Calu3 (cell line): ENCODE measurements around the gene PPP1R15B. TPM values are rescaled to one million over a fixed set of nuclear protein-coding genes. Genes with fewer than 3 reads are reported as not detected.
A peak's percentile ranks its signal among the peaks of the same experiment; 100 is the strongest.

Experiments
- BruUV-seq: library from RNA; stranded (reverse); fragments of 400-500 nt; replicated peaks from 2 replicates; lab custom pipeline; 2021; lab: Mats Ljungman, UMichigan
- CTCF ChIA-PET: fragments of 300-600 bp; sonication (Branson Sonifier 250); formaldehyde crosslinking; loops from one replicate; lab custom pipeline; 2022; ENCODE audit warnings: antibody characterized with exemption; lab: Charles Lee
- DNase-seq: peaks from one replicate; pipeline ENCODE4 v3.0.0; 2022
- H3K27ac Mint-ChIP-seq: one replicate; pipeline ENCODE4 v1.8.0; 2022; ENCODE audit warnings: mixed read lengths; ENCODE audit not compliant: unreplicated experiment
- H3K27me3 Mint-ChIP-seq: one replicate; pipeline ENCODE4 v1.8.0; 2022; ENCODE audit warnings: mixed read lengths; ENCODE audit not compliant: unreplicated experiment
- H3K36me3 Mint-ChIP-seq: one replicate; pipeline ENCODE4 v1.8.0; 2022; ENCODE audit warnings: mild to moderate bottlenecking, moderate library complexity, mixed read lengths; ENCODE audit not compliant: insufficient read depth, unreplicated experiment
- H3K4me1 Mint-ChIP-seq: one replicate; pipeline ENCODE4 v1.8.0; 2022; ENCODE audit warnings: mild to moderate bottlenecking, low read depth, mixed read lengths; ENCODE audit not compliant: unreplicated experiment
- H3K4me3 Mint-ChIP-seq: one replicate; pipeline ENCODE4 v1.8.0; 2022; ENCODE audit warnings: mild to moderate bottlenecking, low read depth, moderate library complexity, mixed read lengths; ENCODE audit not compliant: unreplicated experiment
- H3K9me3 Mint-ChIP-seq: one replicate; pipeline ENCODE4 v1.8.0; 2022; ENCODE audit warnings: low read depth, mixed read lengths; ENCODE audit not compliant: unreplicated experiment
- intact Hi-C: fragments of 100-400 bp; cut with micrococcal nuclease; formaldehyde crosslinking; loops from one replicate; pipeline ENCODE4 v1.10.0; 2022; ENCODE audit not compliant: unreplicated experiment
- total RNA-seq: library from RNA; stranded (reverse); gene quantifications from 2 replicates; pipeline ENCODE4 v1.2.3, GENCODE V29; 2022
- TF ChIP-seq, protein P1 (sequence below): fragments of 200-600 bp; IDR thresholded peaks from one replicate; pipeline ENCODE4 v1.8.0; 2022; ENCODE audit warnings: antibody characterized with exemption; ENCODE audit not compliant: unreplicated experiment

The PPP1R15B gene
- total RNA-seq, 1 experiment from 2014 or later: 68.8 TPM

DNA sequence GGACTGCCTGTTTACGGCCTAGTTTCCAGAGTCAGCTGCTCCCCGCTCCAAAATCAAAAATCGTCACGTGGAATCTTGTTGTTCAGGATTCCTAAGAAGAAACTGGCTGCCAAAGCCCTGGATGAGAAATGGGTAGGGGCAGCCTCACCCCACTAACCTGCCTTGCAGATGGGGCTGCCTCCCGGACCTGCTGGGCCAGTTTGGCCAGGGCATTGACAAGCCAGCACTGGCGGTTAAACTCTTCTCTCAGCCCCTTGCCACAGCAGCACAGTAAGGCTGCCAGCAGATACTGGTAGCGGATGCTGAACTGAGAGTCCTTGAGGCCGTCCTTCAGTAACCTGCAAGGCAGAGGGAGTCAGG is 31.6 kb upstream of the PPP1R15B start:
- CTCF ChIA-PET: interaction anchor here (1.1 to 9.2 kb wide), 7 partner anchors 12 to 64 kb away, joined by 3 to 132 read pairs (median 7); partner anchors contain the start of gene PIK3C2B
- Mint-ChIP-seq H3K36me3 (peaks cover 31% of the 10 kb centered on the region), H3K9me3 (no peaks in the 10 kb centered on the region), H3K4me3 (no peak overlapping the region), H3K4me1 (peaks cover 63% of the 10 kb centered on the region), H3K27me3 (no peaks in the 10 kb centered on the region), H3K27ac (peak overlapping the region; percentile 78)
- peak; percentile 89 for DNase-seq
- TF ChIP-seq, protein P1, sequence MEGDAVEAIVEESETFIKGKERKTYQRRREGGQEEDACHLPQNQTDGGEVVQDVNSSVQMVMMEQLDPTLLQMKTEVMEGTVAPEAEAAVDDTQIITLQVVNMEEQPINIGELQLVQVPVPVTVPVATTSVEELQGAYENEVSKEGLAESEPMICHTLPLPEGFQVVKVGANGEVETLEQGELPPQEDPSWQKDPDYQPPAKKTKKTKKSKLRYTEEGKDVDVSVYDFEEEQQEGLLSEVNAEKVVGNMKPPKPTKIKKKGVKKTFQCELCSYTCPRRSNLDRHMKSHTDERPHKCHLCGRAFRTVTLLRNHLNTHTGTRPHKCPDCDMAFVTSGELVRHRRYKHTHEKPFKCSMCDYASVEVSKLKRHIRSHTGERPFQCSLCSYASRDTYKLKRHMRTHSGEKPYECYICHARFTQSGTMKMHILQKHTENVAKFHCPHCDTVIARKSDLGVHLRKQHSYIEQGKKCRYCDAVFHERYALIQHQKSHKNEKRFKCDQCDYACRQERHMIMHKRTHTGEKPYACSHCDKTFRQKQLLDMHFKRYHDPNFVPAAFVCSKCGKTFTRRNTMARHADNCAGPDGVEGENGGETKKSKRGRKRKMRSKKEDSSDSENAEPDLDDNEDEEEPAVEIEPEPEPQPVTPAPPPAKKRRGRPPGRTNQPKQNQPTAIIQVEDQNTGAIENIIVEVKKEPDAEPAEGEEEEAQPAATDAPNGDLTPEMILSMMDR: no peak
- intact Hi-C loops: no loop called here
- BruUV-seq: no TSS peak

DNA sequence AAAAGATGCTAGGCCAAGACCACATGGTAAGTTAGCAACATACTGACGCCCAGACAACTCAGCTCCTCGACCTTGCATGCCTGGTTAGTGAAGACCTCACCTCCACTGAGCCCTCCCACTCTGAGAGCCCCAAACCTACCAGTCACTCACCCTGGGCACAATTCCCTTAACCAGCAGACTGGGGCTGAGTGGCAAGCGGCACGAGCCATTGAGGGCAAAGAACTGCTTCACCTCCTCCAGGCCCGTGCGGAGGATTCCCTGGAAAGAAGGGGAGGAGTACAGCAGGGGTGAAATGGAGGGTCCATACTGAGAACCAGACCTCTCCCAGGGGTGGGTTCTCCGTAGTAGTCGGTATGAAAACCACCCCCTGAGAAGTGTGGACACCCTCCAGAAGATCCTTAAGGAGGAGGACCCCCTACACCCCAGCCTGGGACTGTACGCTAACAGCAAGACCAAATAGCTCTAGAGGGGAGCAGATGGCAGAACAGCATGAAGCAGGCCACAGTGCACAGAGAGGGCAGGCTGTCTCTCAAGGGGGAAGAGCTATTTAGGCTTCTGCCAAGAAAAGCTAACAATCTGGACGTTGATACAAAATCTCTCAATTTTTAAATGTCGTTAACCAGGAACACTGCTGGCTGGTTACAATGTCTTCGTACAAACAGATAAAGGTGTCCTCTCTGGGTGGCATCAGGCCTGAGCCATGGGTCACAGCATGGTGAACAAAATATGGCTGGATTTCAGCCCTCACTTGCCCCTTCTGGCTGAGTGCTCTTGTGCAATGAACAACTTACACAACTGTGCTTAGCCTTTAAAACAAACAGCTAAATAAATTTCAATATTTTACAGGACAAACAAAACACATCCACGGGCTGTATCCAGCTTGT is 31.0 kb upstream of the PPP1R15B start:
- Mint-ChIP-seq H3K9me3 (no peaks in the 10 kb centered on the region), H3K4me3 (no peak overlapping the region), H3K27me3 (no peaks in the 10 kb centered on the region), H3K4me1 (peaks cover 67% of the 10 kb centered on the region), H3K27ac (peak overlapping the region; percentile 78), H3K36me3 (peaks cover 31% of the 10 kb centered on the region)
- DNase-seq: no peak
- no TSS peak for BruUV-seq
- CTCF ChIA-PET: interaction anchor here (1.6 to 9.2 kb wide), 5 partner anchors 11 to 64 kb away, joined by 6 to 132 read pairs (median 7); partner anchors contain the start of gene PIK3C2B
- intact Hi-C loops: no loop called here
- TF ChIP-seq, protein P1: no peak

DNA sequence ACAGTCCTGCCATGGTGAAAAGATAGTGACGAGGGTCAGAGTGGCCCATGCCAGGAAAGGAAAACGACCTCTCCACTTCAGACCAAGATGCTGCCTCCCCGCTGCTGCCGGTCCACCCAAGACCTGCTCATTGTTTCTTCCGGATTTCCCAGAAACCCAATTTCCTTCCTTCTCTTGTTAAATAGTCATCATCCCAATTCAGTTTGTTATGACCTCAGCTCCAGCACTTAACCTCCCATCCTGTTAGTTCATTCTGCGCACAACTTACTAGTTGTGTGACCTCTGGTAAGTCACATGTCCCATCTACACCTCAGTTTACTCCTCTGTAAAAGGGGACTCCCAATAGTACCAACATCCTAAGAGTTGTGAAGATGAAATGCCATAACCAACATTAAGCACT is 29.9 kb upstream of the PPP1R15B start:
- BruUV-seq: no TSS peak
- intact Hi-C loops: no loop called here
- Mint-ChIP-seq H3K27me3 (no peaks in the 10 kb centered on the region), H3K36me3 (peaks cover 26% of the 10 kb centered on the region), H3K4me1 (peaks cover 62% of the 10 kb centered on the region), H3K27ac (no peak overlapping the region), H3K9me3 (no peaks in the 10 kb centered on the region), H3K4me3 (no peak overlapping the region)
- DNase-seq: no peak
- TF ChIP-seq, protein P1: no peak
- CTCF ChIA-PET: no interaction called here

DNA sequence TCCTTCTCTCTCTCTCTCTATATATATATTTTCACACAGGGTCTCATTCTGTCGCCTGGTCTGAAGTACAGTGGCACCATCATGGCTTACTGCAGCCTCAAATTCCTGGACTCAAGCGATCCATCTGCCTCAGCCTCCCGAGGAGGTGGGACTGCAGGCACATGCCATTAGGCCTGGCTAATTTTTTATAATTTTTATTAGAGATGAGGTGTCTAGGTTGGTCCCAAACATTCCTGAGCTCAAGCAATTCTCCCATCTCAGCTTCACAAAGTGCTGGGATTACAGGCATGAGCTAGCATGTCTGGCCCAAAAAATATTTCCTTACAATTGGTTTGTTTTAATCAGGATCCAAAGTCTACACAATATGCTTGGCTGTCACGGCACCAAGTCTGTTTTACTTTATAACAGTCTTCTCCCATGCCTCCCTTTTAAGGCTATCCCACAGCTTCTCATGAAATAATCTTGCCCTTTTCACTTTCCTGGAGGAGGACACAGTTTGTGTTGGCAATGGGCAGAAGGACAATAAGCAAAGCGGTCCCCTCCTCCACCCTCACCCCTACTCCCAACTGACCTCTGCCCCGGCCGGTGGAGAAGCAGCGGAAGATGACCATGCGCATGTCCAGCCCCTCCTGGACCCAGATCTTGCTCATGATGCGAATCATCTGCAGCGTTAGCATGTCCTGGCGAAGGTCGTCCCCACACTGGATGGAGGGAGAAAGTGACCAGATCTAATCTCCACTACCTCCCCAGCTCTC is 28.2 kb upstream of the PPP1R15B start:
- CTCF ChIA-PET: interaction anchor here (0.6 to 1.8 kb wide), 3 partner anchors 22 to 109 kb away, joined by 3 to 4 read pairs (median 3); no protein-coding TSS in a partner anchor
- Mint-ChIP-seq H3K27me3 (no peaks in the 10 kb centered on the region), H3K4me3 (no peak overlapping the region), H3K27ac (no peak overlapping the region), H3K4me1 (peaks cover 57% of the 10 kb centered on the region), H3K36me3 (peaks cover 22% of the 10 kb centered on the region), H3K9me3 (no peaks in the 10 kb centered on the region)
- TF ChIP-seq, protein P1: no peak
- DNase-seq: no peak
- intact Hi-C loops: no loop called here
- no TSS peak for BruUV-seq
